ENCODE data around the gene RBM23. TPM values are rescaled to one million over a fixed set of nuclear protein-coding genes. Genes with fewer than 3 reads are reported as not detected.

RBM23 gene
- total and polyA plus RNA-seq, 2 of the 8 experiments (the other 6 are each of a cell fraction or from before 2014, with no cell fraction given) = 41.2 to 43.3 TPM

- no peak for TF ChIP-seq CHD7 (IDR thresholded peaks at IDR 0.05; ENCODE audit: insufficient replicate concordance, low read length)
- TF ChIP-seq CBX8 (IDR thresholded peaks at IDR 0.05; ENCODE audit: borderline replicate concordance, low read depth, low read length) = no peak
- TF ChIP-seq NANOG (IDR thresholded peaks at IDR 0.05; ENCODE audit: insufficient read depth, low read depth, low read length, poor library complexity, severe bottlenecking) = no peak
- TF ChIP-seq HDAC6 (IDR thresholded peaks at IDR 0.05; ENCODE audit: low read depth, low read length) = no peak
- no peak for TF ChIP-seq TAF1 (IDR thresholded peaks at IDR 0.05; ENCODE audit: low read depth, low read length)
Observed at GRCh38 chr14:22865424-22866405, 53.2 kb downstream of the RBM23 start (continued).
